Psoas muscle (tissue), 8 donors: Measurements from ENCODE around the gene JAKMIP1. TPM values are rescaled to one million over a fixed set of nuclear protein-coding genes. Genes with fewer than 3 reads are reported as not detected.
"Not testable (repeated sequence)": the region's sequence is repeated elsewhere in the genome, so short reads cannot be mapped to it uniquely, and the experiment has no call there.

Experiments
- ATAC-seq, 4 donors: fragments of 200-7000 bp; cut with Tn5 transposase; one replicate each; pipeline ENCODE4 v1.9.1; 2020; ENCODE audit warnings: moderate library complexity in 3 of 4, mild to moderate bottlenecking in 2 of 4
- DNase-seq, 2 donors: peaks; one replicate each; pipeline ENCODE4 v3.0.0-alpha.2; 2020
- H3K27ac ChIP-seq: fragments of 200-600 bp; one replicate; pipeline ENCODE4 v1.8.0; 2022
- H3K27me3 ChIP-seq, 3 donors: fragments of 200-600 bp in 1 of 3; one replicate each; pipeline versions ENCODE4 v1.6.1 to v1.8.0; 2013 to 2022; ENCODE audit warnings: low read length in 2 of 3, mild to moderate bottlenecking in 2 of 3, moderate library complexity in 1 of 3; ENCODE audit not compliant: insufficient read depth in 3 of 3
- H3K36me3 ChIP-seq, 2 donors: fragments of 200-600 bp in 1 of 2; one replicate each; pipeline versions ENCODE4 v1.6.1 to v1.8.0; 2013 to 2022; ENCODE audit warnings: low read depth in 1 of 2, mild to moderate bottlenecking in 1 of 2, moderate library complexity in 1 of 2; ENCODE audit not compliant: insufficient read depth in 1 of 2
- H3K4me1 ChIP-seq: fragments of 200-600 bp; one replicate; pipeline ENCODE4 v1.8.0; 2022
- H3K4me3 ChIP-seq: fragments of 200-600 bp; one replicate; pipeline ENCODE4 v1.8.0; 2022; ENCODE audit warnings: mild to moderate bottlenecking
- H3K9me3 ChIP-seq: fragments of 200-600 bp; one replicate; pipeline ENCODE4 v1.8.0; 2022
- WGBS, 3 donors: extraction: QIAGEN DNeasy Blood & Tissue Kit; methylation state at CpG; one replicate each; pipeline versions ENCODE4 v1.1.6 to v1.1.7; 2013; 5-methylcytosine and 5-hydroxymethylcytosine counted together
- intact Hi-C, 2 donors: fragments of 100-400 bp; cut with DNase I; formaldehyde crosslinking; loops; one replicate each; pipeline versions ENCODE4 v1.11.0 to v1.14.2; 2022
- polyA plus RNA-seq, 3 donors: library from polyadenylated mRNA; stranded (reverse); fragments of 200-250 nt; gene quantifications; one replicate each; pipeline ENCODE4 v1.2.3, GENCODE V29; 2013
- total RNA-seq, 4 donors: library from RNA; stranded (reverse); fragmentation: NEBNext Ultra II Directional in 2 of 4; extraction: Animal tissue kit (Norgen Biotek cat#: 25700) in 2 of 4; gene quantifications; one replicate each; pipeline versions ENCODE4 v1.2.1 to v1.2.4, GENCODE V29; 2021 to 2023
- TF ChIP-seq, protein P1 (sequence below): fragments of 200-600 bp; IDR thresholded peaks from one replicate; pipeline ENCODE4 v1.8.0; 2022; ENCODE audit warnings: antibody characterized with exemption
- donor health status: healthy with polysubstance abuse.
- donor health status: DM: no; HTN: no; CAD: no; lungs with moderate emphysema.
- donor health status: Bipolar disorder and iron deficiency.
- donor health status: healthy.
- donor health status: DM: yes; HTN: yes; CAD: no.
- donor health status: DM: no; HTN: no; CAD: no.
- donor health status: DM: no; HTN: no; CAD: no.
- donor health status: DM: yes; HTN: yes; CAD: no.

JAKMIP1 gene
- total and polyA plus RNA-seq, 7 donors: 0.04 TPM; not detected in 6

DNA sequence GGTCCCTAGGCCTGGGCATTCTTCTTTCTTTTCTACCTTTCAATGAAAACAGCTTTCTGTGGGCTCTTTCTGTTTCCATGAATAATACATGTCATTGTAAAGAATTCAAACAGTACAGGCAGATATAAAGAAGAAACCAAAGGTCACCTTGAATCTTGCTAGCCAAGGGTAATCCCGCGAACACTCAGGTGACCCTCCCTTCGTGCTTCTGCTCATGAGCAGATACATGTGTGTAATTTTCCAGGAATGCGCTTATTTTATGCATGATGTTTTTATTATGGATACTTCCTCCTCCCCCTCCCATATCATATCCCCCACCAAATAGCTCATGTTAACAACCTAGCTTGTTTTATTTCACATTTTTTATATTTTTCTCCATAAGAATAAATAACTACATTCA, 9.6 kb upstream of the JAKMIP1 start:
- DNase-seq: no peak
- intact Hi-C loops: no loop called here
- WGBS, 3 donors: 72 to 76% (median 72%) methylated on average over 4 of the region's 4 CpGs
- Histone ChIP-seq H3K4me3 (no peak overlapping the region), H3K36me3 (no peaks in the 10 kb centered on the region), H3K9me3 (peaks cover 4% of the 10 kb centered on the region), H3K4me1 (no peaks in the 10 kb centered on the region), H3K27ac (no peak overlapping the region), H3K27me3 (peaks cover 4 to 14% (median 7%) of the 10 kb centered on the region in 3 donors)
- no peak for ATAC-seq
- TF ChIP-seq, protein P1, sequence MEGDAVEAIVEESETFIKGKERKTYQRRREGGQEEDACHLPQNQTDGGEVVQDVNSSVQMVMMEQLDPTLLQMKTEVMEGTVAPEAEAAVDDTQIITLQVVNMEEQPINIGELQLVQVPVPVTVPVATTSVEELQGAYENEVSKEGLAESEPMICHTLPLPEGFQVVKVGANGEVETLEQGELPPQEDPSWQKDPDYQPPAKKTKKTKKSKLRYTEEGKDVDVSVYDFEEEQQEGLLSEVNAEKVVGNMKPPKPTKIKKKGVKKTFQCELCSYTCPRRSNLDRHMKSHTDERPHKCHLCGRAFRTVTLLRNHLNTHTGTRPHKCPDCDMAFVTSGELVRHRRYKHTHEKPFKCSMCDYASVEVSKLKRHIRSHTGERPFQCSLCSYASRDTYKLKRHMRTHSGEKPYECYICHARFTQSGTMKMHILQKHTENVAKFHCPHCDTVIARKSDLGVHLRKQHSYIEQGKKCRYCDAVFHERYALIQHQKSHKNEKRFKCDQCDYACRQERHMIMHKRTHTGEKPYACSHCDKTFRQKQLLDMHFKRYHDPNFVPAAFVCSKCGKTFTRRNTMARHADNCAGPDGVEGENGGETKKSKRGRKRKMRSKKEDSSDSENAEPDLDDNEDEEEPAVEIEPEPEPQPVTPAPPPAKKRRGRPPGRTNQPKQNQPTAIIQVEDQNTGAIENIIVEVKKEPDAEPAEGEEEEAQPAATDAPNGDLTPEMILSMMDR: no peak

GRCh38 chr4:6209291-6209690, 8.9 kb upstream of the JAKMIP1 start:
- H3K27me3 ChIP-seq: peaks cover 4 to 17% (median 7%) of the 10 kb centered on the region in 3 donors
- ATAC-seq, H3K4me3 ChIP-seq, intact Hi-C loops, H3K36me3 ChIP-seq, H3K9me3 ChIP-seq, H3K27ac ChIP-seq, DNase-seq, H3K4me1 ChIP-seq: not testable (repeated sequence)
- WGBS, 3 donors: 62 to 84% (median 73%) methylated on average over 3 to 4 of the region's 4 CpGs

DNA sequence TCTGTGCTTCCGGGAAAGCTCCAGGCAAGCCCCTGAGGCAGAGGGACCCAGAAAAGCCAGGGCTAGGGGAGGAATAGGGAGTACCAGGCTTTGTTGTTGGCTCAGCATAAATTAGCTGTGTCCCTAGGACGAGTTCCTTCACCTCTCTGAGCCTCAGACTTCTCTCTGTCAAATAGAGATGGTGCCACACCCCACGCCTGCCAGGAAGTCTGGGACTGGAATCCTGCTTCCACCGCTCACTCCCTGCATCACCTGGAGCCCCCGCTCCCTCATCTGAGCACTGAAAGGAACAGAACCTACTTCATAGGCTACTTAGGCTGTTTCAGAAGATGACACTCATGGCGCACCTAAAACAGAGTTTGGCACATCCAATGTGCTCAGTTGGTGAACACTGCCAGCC, 8.1 kb upstream of the JAKMIP1 start:
- H3K36me3 ChIP-seq: no peaks in the 10 kb centered on the region
- peaks cover 4 to 22% (median 7%) of the 10 kb centered on the region in 3 donors for H3K27me3 ChIP-seq
- no peak overlapping the region for H3K27ac ChIP-seq
- TF ChIP-seq, protein P1: no peak
- no peaks in the 10 kb centered on the region for H3K4me1 ChIP-seq
- 68% methylated on average over 6 of the region's 6 CpGs for WGBS, 3 donors
- H3K4me3 ChIP-seq: no peak overlapping the region
- ATAC-seq (no peak), DNase-seq (no peak)
- intact Hi-C loops: no loop called here
- H3K9me3 ChIP-seq: peaks cover 4% of the 10 kb centered on the region

DNA sequence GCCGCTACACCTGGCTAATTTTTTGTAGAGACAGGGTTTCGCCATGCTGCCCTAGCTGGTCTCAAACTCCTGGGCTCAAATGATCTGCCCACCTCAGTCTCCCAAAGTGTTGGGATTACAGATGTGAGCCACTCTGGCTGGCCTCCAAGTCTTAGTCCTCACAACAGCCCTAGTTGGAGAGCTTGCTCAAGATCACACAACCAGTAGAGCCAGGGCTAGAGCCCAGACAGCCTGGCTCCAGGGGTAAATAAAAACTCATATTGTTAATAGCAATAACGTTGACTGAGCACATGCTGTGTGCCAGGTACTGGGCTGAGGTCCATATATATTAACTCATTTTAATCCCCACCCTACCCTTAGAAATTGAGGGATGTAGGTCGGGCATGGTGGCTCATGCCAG, 7.3 kb upstream of the JAKMIP1 start:
- Histone ChIP-seq H3K36me3 (no peaks in the 10 kb centered on the region), H3K9me3 (no peaks in the 10 kb centered on the region), H3K4me3 (no peak overlapping the region), H3K4me1 (no peaks in the 10 kb centered on the region), H3K27ac (no peak overlapping the region), H3K27me3 (peaks cover 0 to 22% (median 4%) of the 10 kb centered on the region in 3 donors)
- ATAC-seq (no peak), DNase-seq (no peak)
- TF ChIP-seq, protein P1: no peak
- 65 to 76% (median 68%) methylated on average over 4 of the region's 4 CpGs for WGBS, 3 donors
- intact Hi-C loops: no loop called here

- DNase-seq: no peak
- no peak for ATAC-seq
- 47 to 64% (median 63%) methylated on average over 6 of the region's 6 CpGs for WGBS, 3 donors
- Histone ChIP-seq H3K36me3 (no peaks in the 10 kb centered on the region), H3K4me1 (no peaks in the 10 kb centered on the region), H3K4me3 (no peak overlapping the region), H3K27ac (no peak overlapping the region), H3K27me3 (peaks cover 0 to 25% (median 4%) of the 10 kb centered on the region in 3 donors), H3K9me3 (no peaks in the 10 kb centered on the region)
- intact Hi-C loops: no loop called here
- TF ChIP-seq, protein P1: no peak
These were observed 6.5 kb upstream of the JAKMIP1 start for GRCh38 chr4:6206771-6207290.
